ENCODE results near the gene STARD10. TPM values are rescaled to one million over a fixed set of nuclear protein-coding genes. Genes with fewer than 3 reads are reported as not detected.

The STARD10 gene
- total and polyA plus RNA-seq, 8 donors = 99.5 to 366 (median 164) TPM

GRCh38 chr11:72820439-72821139, 26.7 kb upstream of the STARD10 start:
- H3K36me3 ChIP-seq = no peaks in the 10 kb centered on the region
- H3K4me1 ChIP-seq = peaks cover 0 to 8% (median 6%) of the 10 kb centered on the region in 3 donors
- no peak overlapping the region for H3K27ac ChIP-seq
- ATAC-seq = no peak
- FAIRE-seq = no peak
- WGBS, 2 donors = 94 to 95% methylated on average over 15 of the region's 15 CpGs
- no peak overlapping the region for H3K4me3 ChIP-seq
- peak in 2 of 6 donors; percentile 32 to 72 for DNase-seq
- no peaks in the 10 kb centered on the region for H3K9me3 ChIP-seq
- TF ChIP-seq, protein P1, sequence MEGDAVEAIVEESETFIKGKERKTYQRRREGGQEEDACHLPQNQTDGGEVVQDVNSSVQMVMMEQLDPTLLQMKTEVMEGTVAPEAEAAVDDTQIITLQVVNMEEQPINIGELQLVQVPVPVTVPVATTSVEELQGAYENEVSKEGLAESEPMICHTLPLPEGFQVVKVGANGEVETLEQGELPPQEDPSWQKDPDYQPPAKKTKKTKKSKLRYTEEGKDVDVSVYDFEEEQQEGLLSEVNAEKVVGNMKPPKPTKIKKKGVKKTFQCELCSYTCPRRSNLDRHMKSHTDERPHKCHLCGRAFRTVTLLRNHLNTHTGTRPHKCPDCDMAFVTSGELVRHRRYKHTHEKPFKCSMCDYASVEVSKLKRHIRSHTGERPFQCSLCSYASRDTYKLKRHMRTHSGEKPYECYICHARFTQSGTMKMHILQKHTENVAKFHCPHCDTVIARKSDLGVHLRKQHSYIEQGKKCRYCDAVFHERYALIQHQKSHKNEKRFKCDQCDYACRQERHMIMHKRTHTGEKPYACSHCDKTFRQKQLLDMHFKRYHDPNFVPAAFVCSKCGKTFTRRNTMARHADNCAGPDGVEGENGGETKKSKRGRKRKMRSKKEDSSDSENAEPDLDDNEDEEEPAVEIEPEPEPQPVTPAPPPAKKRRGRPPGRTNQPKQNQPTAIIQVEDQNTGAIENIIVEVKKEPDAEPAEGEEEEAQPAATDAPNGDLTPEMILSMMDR (IDR thresholded peaks at IDR 0.05) = no peak
- H3K27me3 ChIP-seq = no peaks in the 10 kb centered on the region
- intact Hi-C loops (cut with DNase I) = loop anchor here in 2 of 3 donors (10.0 kb wide), 2 partner anchors 354 to 424 kb away; no protein-coding TSS in a partner anchor

- ATAC-seq = no peak
- H3K27me3 ChIP-seq = no peaks in the 10 kb centered on the region
- WGBS, 2 donors = 79 to 83% methylated on average over 4 of the region's 4 CpGs
- FAIRE-seq = no peak
- intact Hi-C loops (cut with DNase I) = no loop called here
- no peak for DNase-seq
- TF ChIP-seq, protein P1 (IDR thresholded peaks at IDR 0.05) = no peak
- no peak overlapping the region for H3K4me3 ChIP-seq
- H3K4me1 ChIP-seq = peaks cover 0 to 15% (median 6%) of the 10 kb centered on the region in 3 donors
- H3K9me3 ChIP-seq = no peaks in the 10 kb centered on the region
- H3K36me3 ChIP-seq = no peaks in the 10 kb centered on the region
- no peak overlapping the region for H3K27ac ChIP-seq
These were observed 25.1 kb upstream of the STARD10 start for GRCh38 chr11:72818971-72819370.

- Histone ChIP-seq H3K9me3 (no peaks in the 10 kb centered on the region), H3K36me3 (no peaks in the 10 kb centered on the region), H3K27me3 (no peaks in the 10 kb centered on the region), H3K27ac (no peak overlapping the region), H3K4me3 (no peak overlapping the region), H3K4me1 (peaks cover 0 to 15% (median 6%) of the 10 kb centered on the region in 3 donors)
- intact Hi-C loops (cut with DNase I) = no loop called here
- FAIRE-seq (no peak), DNase-seq (no peak), ATAC-seq (no peak)
- 97 to 100% methylated on average over 4 of the region's 4 CpGs for WGBS, 2 donors
- TF ChIP-seq, protein P1 (IDR thresholded peaks at IDR 0.05) = no peak
These were observed 24.1 kb upstream of the STARD10 start for GRCh38 chr11:72817966-72818365.

GRCh38 chr11:72816404-72816990, 22.6 kb upstream of the STARD10 start:
- intact Hi-C loops (cut with DNase I) = no loop called here
- TF ChIP-seq, protein P1 (IDR thresholded peaks at IDR 0.05) = no peak

More at GRCh38 chr11:72816404-72816990, 22.6 kb upstream of the STARD10 start:
- DNase-seq = no peak
- Histone ChIP-seq H3K27me3 (no peaks in the 10 kb centered on the region), H3K9me3 (no peaks in the 10 kb centered on the region), H3K36me3 (no peaks in the 10 kb centered on the region), H3K4me3 (peak overlapping the region in 1 of 4 donors; percentile 9), H3K4me1 (peaks cover 0 to 20% (median 6%) of the 10 kb centered on the region in 3 donors), H3K27ac (no peak overlapping the region)
- 83 to 85% methylated on average over 7 of the region's 7 CpGs for WGBS, 2 donors
- ATAC-seq = no peak
- FAIRE-seq = no peak

Measured in pancreas (tissue), 10 donors.